Kidney tubule cell (primary cell): ENCODE results near the gene ZNF667.

Source experiments
- DNase-seq: peaks from one replicate; pipeline ENCODE4 v3.0.0-alpha.2; 2018; ENCODE audit warnings: low spot score

The ZNF667 gene

DNA sequence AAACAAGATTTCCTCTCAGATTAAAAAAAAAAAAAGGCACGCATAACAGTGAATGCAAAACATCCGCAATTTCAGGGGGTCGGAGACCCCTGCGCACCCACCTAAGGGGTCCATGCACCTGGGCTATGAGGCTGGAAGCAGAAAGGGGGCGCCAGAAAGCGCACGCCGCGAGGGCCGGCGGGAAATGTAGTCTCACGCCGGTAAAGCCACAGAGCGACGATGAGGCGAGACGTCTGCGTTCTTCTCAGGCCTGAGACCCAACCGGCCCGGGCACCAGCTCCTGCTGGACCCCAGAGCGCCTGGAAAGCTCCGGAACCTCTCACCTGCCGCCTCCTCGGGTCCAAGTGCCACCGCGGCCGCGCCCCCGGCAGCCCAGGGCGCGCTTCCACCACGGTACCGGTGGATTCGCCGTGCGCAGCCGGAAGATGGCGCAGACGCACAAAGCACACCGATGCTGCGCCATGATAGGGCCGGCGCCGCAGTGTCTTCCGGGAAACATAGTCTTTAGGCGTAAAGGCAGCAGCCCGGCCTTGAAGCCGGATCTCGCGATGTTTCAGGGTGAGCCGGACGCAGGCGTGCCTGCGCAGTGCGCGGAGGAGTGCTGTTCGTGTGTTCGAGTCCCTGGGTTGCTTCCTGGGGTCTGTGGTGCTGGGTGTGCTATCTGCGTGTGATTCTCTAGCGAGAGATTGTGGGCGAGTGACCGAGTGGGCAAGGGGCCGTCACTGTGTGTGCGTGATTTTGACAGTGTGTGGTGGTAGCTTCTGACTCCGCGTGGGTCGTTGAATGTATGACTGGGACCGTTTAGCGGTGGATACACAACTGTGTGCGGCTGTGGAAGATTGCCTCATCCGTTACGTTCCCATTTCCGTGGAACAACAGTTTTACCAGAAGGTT, 83.8 kb downstream of the ZNF667 start, which contains the start of gene ZNF582:
TSS of gene ZNF582 (minus strand) at position 416 of the 894 bp plus-strand sequence. CDS start 1,782 bp downstream, outside the sequence.
- DNase-seq, result peak; percentile 94
